LNCAP (cell line): ENCODE measurements around the gene METTL26.

Experiments
- TF ChIP-seq, protein P1 (sequence below): fragments of 450-650 bp; IDR thresholded peaks from 2 replicates; pipeline ENCODE4 v1.5.1; 2017; ENCODE audit warnings: mild to moderate bottlenecking

The METTL26 gene

DNA sequence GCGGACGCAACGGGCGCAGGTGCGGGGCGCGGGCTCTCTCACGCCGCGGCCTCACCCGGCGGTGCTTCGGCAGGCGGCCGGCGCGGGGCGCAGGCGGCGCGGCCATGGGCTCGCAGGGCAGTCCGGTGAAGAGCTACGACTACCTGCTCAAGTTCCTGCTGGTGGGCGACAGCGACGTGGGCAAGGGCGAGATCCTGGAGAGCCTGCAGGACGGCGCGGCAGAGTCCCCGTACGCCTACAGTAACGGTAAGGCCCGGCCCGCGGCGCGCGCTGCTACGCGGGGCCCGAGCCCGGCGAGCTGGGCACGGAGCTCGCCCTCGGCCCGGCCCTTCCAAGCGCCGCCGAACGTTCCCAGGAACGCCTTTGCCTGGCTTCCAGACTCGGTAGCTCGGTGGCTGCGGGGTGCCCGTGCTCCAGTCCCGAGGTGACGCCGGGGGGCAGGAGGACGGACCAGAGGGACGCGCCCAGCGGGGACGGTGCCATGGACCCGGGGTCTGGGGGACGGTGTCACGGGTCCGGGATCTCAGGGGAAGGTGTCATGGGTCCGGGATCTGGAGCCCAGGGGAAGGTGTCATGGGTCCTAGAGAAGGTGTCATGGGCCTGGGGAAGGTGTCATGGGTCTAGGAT lies 45.8 kb downstream of the METTL26 start:
- TF ChIP-seq, protein P1, sequence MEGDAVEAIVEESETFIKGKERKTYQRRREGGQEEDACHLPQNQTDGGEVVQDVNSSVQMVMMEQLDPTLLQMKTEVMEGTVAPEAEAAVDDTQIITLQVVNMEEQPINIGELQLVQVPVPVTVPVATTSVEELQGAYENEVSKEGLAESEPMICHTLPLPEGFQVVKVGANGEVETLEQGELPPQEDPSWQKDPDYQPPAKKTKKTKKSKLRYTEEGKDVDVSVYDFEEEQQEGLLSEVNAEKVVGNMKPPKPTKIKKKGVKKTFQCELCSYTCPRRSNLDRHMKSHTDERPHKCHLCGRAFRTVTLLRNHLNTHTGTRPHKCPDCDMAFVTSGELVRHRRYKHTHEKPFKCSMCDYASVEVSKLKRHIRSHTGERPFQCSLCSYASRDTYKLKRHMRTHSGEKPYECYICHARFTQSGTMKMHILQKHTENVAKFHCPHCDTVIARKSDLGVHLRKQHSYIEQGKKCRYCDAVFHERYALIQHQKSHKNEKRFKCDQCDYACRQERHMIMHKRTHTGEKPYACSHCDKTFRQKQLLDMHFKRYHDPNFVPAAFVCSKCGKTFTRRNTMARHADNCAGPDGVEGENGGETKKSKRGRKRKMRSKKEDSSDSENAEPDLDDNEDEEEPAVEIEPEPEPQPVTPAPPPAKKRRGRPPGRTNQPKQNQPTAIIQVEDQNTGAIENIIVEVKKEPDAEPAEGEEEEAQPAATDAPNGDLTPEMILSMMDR = 0 out of 2 replicates have a peak, but pooled peaks have one; percentile 17

DNA sequence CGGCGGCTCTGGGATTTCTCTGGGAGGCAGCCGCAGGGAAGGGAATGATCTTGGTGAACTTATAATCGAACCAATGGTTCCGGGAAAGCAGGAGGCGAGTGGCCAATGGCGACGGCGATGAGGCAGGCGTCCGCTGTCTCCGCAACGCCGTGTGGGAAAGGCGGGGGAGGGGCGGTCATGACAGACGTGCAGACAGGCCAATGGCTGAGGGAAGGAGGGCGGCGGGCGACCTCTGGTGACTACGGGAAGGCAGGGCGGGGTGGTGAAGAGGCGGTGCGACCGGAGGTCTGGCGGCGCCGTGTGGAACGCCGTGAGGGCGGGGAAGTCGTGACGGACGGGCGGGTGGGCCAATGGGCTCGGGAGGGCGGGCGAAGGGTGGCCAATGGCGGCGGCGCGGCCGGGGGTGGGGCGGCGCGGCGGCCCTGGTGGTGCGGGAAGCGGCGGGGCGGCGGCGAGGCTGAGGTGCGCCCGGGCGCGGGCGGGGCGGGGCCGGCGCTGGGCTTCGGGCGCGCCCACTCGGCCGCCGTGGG lies 46.4 kb downstream of the METTL26 start, which contains the start of gene RAB40C:
Gene RAB40C (plus strand): TSS at position 409 of the 530 bp plus-strand sequence. CDS start 226 bp downstream, outside the sequence.
- TF ChIP-seq, protein P1 = no peak

DNA sequence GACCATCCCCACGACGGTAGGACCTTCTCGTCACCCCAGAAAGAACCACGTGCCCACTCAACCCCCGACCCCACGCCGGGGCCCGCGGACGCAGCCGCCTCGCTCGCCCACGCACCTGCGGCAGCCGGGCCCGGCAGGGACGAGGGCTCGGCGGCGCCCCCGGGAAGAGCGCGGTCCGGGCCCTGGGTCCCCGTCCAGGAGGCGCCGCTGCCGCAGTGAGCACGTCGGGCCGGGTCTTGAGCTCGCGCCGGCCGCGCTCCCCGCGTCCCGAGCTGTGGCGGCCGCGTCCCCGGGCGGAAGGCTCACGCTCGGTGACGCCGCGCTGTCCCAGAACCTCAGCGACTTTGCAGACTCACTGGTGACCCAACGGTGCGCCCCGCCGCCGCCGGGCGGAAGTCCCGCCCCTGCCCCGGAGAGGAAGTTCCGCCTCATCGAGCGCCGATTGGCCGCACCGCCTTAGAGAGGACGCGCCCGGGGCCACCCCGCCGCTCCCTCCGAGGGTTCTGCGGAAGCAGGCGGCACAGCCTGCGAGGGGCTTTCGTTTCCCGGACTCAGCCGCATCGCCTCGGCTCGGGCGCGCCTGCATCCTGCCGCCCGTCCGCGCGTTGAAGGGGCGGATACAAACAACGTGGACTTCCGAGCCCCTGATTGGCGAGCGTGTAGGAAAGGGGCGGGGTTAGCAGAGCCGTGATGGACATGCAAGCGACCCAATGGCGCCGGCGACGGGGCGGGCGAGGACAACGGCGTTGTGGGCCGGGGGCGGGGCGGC lies 47.0 kb downstream of the METTL26 start:
- TF ChIP-seq, protein P1 = no peak

DNA sequence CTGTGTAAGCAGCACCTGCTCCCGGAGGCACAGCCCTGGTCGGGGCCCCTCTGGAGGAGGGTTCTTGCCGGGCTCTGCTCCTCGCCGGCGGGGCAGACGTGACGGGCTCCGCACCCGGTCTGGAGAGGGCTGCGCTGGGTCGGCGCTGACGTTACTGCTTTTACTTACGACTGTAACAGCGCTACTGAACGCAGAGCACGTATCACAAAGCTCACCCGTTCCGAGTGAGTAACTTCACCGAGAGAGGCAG lies 47.5 kb downstream of the METTL26 start:
- TF ChIP-seq, protein P1 = no peak

DNA sequence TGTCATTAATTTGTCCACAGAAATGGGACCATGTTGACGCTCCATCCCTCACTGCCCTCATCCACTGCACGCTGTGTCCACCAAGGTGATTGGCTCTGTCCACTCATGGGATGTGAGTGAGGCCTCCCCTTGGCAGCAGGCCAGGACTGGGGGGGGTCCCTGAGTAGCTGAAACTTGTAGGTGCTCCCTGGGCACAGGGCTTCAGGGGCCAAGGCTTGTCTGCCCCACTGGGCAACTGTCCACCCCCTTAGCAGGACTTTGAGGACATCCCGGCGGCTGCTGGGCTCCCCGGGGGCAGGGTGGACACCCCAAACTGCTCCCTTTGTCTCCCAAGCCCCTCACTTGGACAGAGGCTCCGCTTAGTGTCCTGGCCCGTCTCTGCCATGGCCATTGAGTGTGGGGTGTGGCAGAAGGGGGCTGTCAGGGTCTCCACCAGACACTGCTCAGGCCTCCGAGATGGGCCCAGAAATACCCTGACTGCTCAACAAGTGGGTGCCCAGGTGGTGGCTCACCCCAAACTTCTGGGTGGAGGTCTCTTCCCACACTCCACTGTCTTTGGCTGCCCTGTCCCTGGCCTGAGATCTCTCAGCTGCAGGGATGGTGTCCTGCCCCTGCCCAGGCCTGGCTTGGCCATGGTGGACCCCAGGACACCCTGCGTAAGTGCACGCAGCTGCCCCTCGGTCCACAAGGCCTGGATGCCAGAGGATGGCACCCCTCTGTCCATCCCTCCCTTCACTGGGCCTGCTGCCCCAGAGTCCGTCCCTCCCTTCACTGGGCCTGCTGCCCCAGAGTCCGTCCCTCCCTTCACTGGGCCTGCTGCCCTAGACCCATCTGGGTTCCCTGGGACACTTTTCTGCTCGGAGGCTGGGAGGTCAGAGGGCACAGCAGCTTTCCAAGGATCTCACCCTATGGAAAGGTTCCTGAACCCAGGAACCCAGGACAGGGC lies 49.2 kb downstream of the METTL26 start:
- TF ChIP-seq, protein P1 = no peak

DNA sequence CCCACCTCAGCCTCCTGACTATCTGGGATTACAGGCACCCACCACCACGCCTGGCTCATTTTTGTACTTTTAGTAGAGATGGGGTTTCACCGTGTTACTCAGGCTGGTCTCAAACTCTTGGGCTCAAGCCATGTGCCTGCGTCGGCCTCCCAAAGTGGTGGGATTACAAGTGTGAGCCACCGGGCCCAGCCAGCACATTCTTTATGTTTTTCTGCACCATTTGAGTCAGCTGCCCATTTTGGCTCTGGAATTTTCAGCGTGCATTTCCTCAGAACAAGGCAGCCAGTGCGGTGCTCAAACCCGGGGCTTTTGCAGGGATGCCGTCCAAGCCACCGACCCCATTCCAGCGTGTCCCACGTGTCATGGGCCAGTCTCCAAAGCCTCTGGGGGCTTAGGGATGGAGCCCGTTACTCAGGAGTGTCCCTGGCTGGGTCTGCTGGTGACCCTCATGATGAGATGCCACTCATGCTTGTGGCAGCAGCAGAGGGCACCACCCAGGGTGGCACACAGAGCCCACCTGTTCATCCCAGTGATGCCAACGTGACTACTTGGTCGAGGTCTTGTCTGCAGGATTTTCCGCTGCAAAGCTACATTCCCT lies 50.0 kb downstream of the METTL26 start:
- TF ChIP-seq, protein P1 = no peak

DNA sequence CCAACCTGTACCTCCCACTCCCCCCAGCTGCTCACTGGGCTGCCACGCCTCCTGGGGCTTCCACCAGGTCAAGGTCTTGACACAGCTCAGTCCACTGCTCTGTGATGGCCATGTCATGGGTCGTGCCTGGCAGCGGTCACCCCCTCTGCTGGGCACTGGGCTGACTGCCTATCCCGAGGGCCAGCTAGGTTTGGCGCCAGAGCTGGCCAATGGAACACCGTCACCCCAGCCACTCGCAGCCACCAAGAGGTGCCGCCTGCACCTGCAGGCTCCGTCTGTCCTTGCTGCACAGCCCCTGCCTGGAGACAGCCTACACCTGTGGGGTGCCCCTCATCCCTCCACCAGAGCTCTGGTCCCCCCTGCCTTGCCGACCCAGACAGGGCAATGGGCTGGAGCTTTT lies 50.8 kb downstream of the METTL26 start:
- TF ChIP-seq, protein P1 = no peak; the same call in 1 of the 2 replicates
